ENCODE measurements around the gene STIM2.

The STIM2 gene

GRCh38 chr4:26907731-26908599 lies 47.3 kb downstream of the STIM2 start:
- no peak for DNase-seq

DNA sequence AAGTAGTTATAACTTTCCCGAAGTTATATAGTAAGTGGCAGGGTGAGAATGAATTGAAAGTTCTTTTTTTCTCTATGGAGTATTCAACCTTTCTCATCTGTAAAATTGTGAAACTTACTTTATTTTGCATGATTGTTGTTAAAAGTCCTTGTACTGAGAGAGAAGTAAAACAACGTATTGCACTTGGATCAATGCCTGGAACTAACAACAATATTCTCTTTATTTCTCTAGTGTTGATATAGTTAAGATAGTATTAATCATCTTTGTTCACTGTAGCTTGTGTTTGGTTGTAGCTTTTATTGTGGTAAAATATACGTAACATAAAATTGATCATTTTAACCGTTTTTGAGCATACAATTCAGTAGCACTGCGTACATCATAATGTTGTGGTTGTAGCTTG lies 48.7 kb downstream of the STIM2 start:
- no peak for DNase-seq

DNA sequence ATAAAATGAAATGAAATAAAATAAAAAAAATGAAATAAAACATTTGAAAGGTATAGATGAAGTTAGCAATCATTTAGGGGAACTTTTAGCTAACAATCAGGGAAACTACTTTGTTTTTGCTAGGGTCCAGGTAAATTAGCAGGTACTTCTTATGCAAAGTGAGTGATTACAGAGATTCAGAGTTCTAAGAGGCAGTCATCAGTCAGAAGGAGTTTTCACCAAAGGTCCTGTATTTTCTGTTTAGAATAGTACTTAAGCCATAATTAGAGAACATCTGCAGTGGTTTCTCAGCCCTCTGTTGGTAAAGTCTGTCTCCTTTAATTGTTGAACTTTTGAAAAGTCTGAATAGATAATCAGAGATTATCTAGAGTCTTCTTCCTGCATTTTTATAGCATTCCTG lies 50.6 kb downstream of the STIM2 start:
- no peak for DNase-seq

GRCh38 chr4:26912069-26912468 lies 51.4 kb downstream of the STIM2 start:
- DNase-seq, result no peak

DNA sequence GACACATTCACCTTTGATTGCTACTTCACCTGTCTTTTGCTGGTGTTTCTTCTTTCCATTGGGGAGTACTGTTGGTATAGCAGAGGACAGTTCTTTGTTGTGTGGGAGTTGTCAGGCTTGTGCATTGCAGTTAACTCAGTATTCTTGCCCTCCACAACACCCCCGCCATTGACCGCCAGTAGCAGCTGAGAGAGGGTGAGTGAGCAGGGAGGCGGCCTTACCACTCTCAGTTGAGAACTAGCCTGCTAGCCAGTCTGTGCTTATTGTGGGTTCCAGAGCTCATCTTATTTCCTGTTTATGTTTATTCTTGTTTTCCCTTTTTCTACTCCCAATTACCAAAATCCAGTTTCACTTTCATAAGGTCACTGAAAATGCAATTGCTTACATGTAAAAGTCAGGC lies 52.2 kb downstream of the STIM2 start:
- no peak for DNase-seq

- DNase-seq, result peak; percentile 52
These were observed 55.6 kb downstream of the STIM2 start for GRCh38 chr4:26916195-26916594.

GRCh38 chr4:26930964-26931363 lies 70.3 kb downstream of the STIM2 start:
- peak; percentile 32 for DNase-seq

GRCh38 chr4:26931451-26931850 lies 70.8 kb downstream of the STIM2 start:
- no peak for DNase-seq

GRCh38 chr4:26931966-26932365 lies 71.3 kb downstream of the STIM2 start:
- peak; percentile 92 for DNase-seq

- DNase-seq, result no peak
These were observed 74.8 kb downstream of the STIM2 start for GRCh38 chr4:26935397-26935796.

DNA sequence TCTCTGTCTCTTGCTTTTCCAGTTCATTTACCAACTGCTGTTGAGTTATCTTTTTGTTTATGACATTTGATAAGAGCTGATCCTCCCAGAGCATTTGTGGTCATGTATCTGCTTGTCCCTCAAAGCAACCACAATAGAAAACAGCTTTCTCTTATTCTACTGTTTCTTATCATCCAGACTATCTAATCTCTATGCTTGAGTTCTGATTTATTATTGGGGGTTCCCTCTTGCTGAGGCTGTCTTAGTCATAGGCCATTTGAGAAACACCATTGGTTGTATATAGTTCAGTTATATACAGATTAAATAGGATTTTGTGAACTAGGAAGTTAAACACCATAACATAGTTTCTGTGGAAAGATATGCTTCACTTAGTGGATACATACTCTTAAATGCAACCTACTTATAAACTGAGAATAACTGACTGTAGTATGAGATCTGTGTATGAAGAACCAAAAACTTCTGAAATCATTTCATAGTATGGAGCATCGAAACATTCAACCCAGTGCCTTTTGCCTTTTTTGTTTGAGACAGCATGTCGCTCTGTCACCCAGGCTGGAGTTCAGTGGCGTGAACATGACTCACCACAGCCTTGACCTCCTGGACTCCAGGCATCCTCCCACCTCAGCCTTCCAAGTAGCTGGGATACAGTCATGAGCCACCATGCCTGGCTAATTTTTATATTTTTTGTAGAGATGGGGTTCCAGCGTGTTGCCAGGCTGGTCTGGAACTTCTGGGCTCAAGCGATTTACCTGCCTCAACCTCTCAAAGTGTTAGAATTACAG lies 75.8 kb downstream of the STIM2 start:
- DNase-seq, result peak; percentile 66

DNA sequence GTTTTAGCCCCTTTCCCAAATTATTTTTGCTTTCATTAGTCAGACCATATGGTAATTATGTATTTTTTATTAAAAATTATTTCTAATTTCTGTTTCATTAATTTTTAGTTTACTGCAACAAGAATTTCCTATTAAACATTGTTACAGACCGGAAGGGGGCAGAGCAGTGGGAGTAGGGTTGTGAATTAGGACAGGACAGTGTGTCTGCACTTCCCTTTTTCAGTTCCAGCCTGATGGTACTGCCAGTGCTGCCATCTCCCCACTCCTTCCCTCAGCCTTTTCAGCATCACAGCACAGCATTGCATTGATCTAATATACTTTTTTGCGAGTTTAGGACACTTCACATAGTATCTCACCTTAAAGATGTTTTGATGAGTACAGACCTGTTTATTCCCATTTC lies 76.5 kb downstream of the STIM2 start:
- DNase-seq, result peak; percentile 43

GRCh38 chr4:26937567-26937966 lies 76.9 kb downstream of the STIM2 start:
- peak; percentile 90 for DNase-seq

DNA sequence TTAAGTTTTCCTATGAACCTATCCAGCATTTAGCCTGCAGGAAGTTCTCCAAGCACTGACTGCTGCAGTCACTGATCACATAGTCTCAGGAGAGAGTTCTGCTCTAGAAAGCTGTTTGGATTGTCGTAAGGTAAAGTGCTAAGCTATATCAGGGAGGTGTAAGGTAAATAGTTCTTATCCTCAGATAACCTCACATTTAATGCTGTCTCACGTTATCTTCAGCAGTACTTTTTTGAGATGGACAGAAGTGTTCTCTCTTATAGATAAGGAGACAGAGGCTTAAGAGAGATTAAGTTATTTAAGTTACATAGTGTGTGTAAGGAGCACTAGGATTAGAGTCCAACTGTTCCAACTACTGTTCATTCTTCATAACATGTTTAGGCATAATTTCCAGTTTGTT lies 77.9 kb downstream of the STIM2 start:
- peak; percentile 54 for DNase-seq

- DNase-seq, result peak; percentile 21
These were observed 81.3 kb downstream of the STIM2 start for GRCh38 chr4:26941951-26942350.

DNA sequence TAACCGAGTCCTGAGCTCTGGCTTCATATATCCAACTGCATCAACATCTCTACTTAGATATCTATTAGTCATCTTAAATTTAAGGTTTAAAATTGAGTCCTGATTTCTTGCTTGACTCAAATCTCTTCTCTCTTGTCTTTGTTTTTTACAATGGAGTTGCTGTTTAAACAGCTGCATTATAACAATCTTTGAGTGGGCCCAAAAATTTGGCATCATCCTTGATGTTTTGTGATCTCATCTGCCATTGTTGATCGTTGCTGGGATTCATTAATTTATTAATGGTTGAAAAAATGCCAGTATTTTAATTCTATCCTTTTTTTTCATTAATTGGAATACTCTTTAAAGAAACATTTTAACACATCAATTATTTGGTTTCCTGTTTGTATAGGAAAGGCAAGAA lies 82.2 kb downstream of the STIM2 start:
- no peak for DNase-seq

GRCh38 chr4:26943391-26943790 lies 82.8 kb downstream of the STIM2 start:
- no peak for DNase-seq

DNA sequence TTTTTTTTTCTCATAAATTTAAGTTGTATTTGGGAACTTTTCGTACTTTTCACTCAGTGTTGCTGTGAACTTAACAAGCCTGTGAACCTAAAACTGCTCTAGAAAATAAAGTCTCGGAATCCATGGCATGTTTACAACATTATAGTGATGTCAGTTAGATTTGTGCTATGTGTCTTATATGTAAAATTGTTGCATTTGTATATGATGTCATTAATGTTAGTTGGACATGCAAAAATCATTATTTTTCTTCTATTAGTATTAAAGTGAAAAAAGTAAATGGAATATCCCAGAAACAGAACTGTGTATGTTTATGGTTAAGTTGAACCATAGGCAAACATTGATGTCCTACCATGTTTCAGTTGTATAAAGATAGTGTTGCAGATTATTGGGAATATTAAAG lies 85.2 kb downstream of the STIM2 start:
- DNase-seq, result no peak

- no peak for DNase-seq
These were observed 86.7 kb downstream of the STIM2 start for GRCh38 chr4:26947318-26947717.

DNA sequence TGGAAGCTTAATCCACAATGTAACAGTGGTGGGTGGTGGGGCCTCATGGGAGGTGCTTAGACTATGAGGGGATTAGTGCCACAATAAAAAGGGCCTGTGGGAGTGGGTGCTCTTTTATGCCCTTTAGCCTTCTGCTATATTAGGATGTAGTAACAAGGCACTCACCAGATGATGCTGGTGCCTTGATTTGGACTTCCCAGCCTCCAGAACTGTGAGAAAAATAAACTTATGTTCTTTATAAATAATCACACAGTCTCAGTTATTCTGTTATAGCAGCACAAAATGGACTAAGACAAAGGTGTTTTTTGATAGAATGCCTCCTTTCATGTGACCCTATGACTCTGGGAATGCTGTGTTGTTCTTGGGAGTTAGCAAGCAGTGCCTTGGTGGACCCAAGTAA lies 89.8 kb downstream of the STIM2 start:
- DNase-seq, result no peak

GRCh38 chr4:26952891-26953290 lies 92.2 kb downstream of the STIM2 start:
- DNase-seq, result no peak

- no peak for DNase-seq
These were observed 92.7 kb downstream of the STIM2 start for GRCh38 chr4:26953366-26953765.

GRCh38 chr4:26953770-26954423 lies 93.3 kb downstream of the STIM2 start:
- DNase-seq, result no peak

DNA sequence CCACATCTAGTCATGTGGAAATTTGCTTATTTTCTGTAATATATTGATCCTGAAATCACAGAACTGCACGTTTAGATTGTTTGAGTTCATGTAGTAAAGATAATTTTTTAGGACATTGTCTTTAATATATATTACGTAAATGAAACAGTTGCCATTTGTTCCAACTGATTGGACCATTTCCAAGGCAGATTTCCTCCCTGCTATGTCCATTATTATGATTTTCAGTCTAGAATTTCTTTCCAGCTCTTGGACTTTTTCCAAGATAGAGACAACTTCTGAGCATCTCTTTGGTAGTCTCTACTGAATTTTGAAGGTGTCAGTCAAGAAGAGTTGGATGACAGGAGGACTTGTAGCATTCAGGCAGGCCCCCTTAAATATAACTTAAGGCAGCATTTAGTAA lies 94.6 kb downstream of the STIM2 start:
- no peak for DNase-seq
